Lower lobe of right lung (tissue), 2 donors: ENCODE results near the gene CEBPZ. TPM values are rescaled to one million over a fixed set of nuclear protein-coding genes. Genes with fewer than 3 reads are reported as not detected.

ENCODE experiments used
- ATAC-seq, 2 donors: fragments of 200-7000 bp; cut with Tn5 transposase; one replicate each; pipeline ENCODE4 v1.9.1; 2020 to 2022; ENCODE audit warnings: mild to moderate bottlenecking in 2 of 2, moderate library complexity in 2 of 2
- DNase-seq: peaks from one replicate; pipeline ENCODE4 v3.0.0-alpha.2; 2020
- H3K27ac ChIP-seq: fragments of 200-600 bp; one replicate; pipeline ENCODE4 v1.8.0; 2022
- H3K27me3 ChIP-seq: fragments of 200-600 bp; one replicate; pipeline ENCODE4 v1.8.0; 2022; ENCODE audit warnings: low read depth
- H3K36me3 ChIP-seq: fragments of 200-600 bp; one replicate; pipeline ENCODE4 v1.8.0; 2022; ENCODE audit warnings: mild to moderate bottlenecking
- H3K4me1 ChIP-seq: fragments of 200-600 bp; one replicate; pipeline ENCODE4 v1.8.0; 2022
- H3K4me3 ChIP-seq: fragments of 200-600 bp; one replicate; pipeline ENCODE4 v1.8.0; 2022; ENCODE audit warnings: mild to moderate bottlenecking
- H3K9me3 ChIP-seq: fragments of 200-600 bp; one replicate; pipeline ENCODE4 v1.8.0; 2022
- CTCF ChIP-seq: fragments of 200-600 bp; IDR thresholded peaks from one replicate; pipeline ENCODE4 v1.8.0; 2022; ENCODE audit warnings: antibody characterized with exemption, mild to moderate bottlenecking
- intact Hi-C: fragments of 100-400 bp; cut with DNase I; formaldehyde crosslinking; loops from one replicate; pipeline ENCODE4 v1.11.0; 2022
- total RNA-seq: library from RNA; stranded (reverse); fragmentation: NEBNext Ultra II Directional; extraction: Animal tissue kit (Norgen Biotek cat#: 25700); gene quantifications from one replicate; pipeline ENCODE4 v1.2.1, GENCODE V29; 2021
- donor health status: DM: no; HTN: yes; CAD: no; lungs with severe emphysema.

CEBPZ gene
- total RNA-seq, 1 donor from 2014 or later = 45.3 TPM

- ATAC-seq = no peak
- intact Hi-C loops = no loop called here
- peaks cover 90% of the 10 kb centered on the region for H3K36me3 ChIP-seq
Measured at GRCh38 chr2:37268111-37268510, 36.7 kb upstream of the CEBPZ start.

GRCh38 chr2:37267685-37268084 lies 36.3 kb upstream of the CEBPZ start:
- no peak for TF ChIP-seq CTCF
- no peak overlapping the region for H3K27ac ChIP-seq
- ATAC-seq (no peak), DNase-seq (no peak)
- H3K27me3 ChIP-seq = no peaks in the 10 kb centered on the region
- H3K4me1 ChIP-seq = no peaks in the 10 kb centered on the region
- H3K9me3 ChIP-seq = no peaks in the 10 kb centered on the region
- no peak overlapping the region for H3K4me3 ChIP-seq
- intact Hi-C loops = no loop called here
- H3K36me3 ChIP-seq = peaks cover 85% of the 10 kb centered on the region

More at GRCh38 chr2:37268111-37268510, 36.7 kb upstream of the CEBPZ start:
- no peaks in the 10 kb centered on the region for H3K9me3 ChIP-seq
- no peaks in the 10 kb centered on the region for H3K4me1 ChIP-seq
- DNase-seq = no peak
- TF ChIP-seq CTCF = no peak
- no peaks in the 10 kb centered on the region for H3K27me3 ChIP-seq
- no peak overlapping the region for H3K4me3 ChIP-seq
- H3K27ac ChIP-seq = no peak overlapping the region

GRCh38 chr2:37263839-37264238 lies 32.4 kb upstream of the CEBPZ start:
- ATAC-seq (no peak), DNase-seq (no peak)
- H3K4me3 ChIP-seq = no peak overlapping the region
- TF ChIP-seq CTCF = no peak
- H3K27ac ChIP-seq = no peak overlapping the region
- H3K27me3 ChIP-seq = no peaks in the 10 kb centered on the region
- intact Hi-C loops = no loop called here
- peaks cover 74% of the 10 kb centered on the region for H3K36me3 ChIP-seq
- H3K4me1 ChIP-seq = no peaks in the 10 kb centered on the region
- no peaks in the 10 kb centered on the region for H3K9me3 ChIP-seq

- H3K27me3 ChIP-seq = no peaks in the 10 kb centered on the region
- H3K27ac ChIP-seq = no peak overlapping the region
- H3K36me3 ChIP-seq = peaks cover 73% of the 10 kb centered on the region
- no peaks in the 10 kb centered on the region for H3K4me1 ChIP-seq
- DNase-seq (no peak), ATAC-seq (no peak)
- H3K4me3 ChIP-seq = no peak overlapping the region
- no peak for TF ChIP-seq CTCF
- no peaks in the 10 kb centered on the region for H3K9me3 ChIP-seq
- intact Hi-C loops = no loop called here
Measured at GRCh38 chr2:37262522-37262921, 31.1 kb upstream of the CEBPZ start.

GRCh38 chr2:37250869-37251740 lies 19.7 kb upstream of the CEBPZ start:
- no peaks in the 10 kb centered on the region for H3K27me3 ChIP-seq
- no peak for TF ChIP-seq CTCF
- H3K36me3 ChIP-seq = peaks cover 96% of the 10 kb centered on the region
- H3K9me3 ChIP-seq = no peaks in the 10 kb centered on the region
- no peak overlapping the region for H3K4me3 ChIP-seq
- DNase-seq = no peak
- H3K4me1 ChIP-seq = no peaks in the 10 kb centered on the region
- H3K27ac ChIP-seq = no peak overlapping the region
- intact Hi-C loops = no loop called here
- no peak for ATAC-seq
